Duodenal mucosa (tissue), 2 donors: ENCODE data around the gene PRSS27.

Experiments used
- H3K27ac ChIP-seq: one replicate; pipeline ENCODE4 v1.7.0; 2013; ENCODE audit warnings: low read depth, low read length
- H3K27me3 ChIP-seq, 2 donors: one replicate each; pipeline ENCODE4 v1.7.0; 2013; ENCODE audit warnings: low read length in 2 of 2, control low read depth in 1 of 2; ENCODE audit not compliant: insufficient read depth in 2 of 2, control insufficient read depth in 1 of 2
- H3K36me3 ChIP-seq, 2 donors: one replicate each; pipeline ENCODE4 v1.7.0; 2013; ENCODE audit warnings: low read length in 2 of 2, control low read depth in 1 of 2; ENCODE audit not compliant: insufficient read depth in 2 of 2, control insufficient read depth in 1 of 2
- H3K4me1 ChIP-seq, 2 donors: one replicate each; pipeline ENCODE4 v1.7.0; 2013; ENCODE audit warnings: low read length in 2 of 2, control low read depth in 1 of 2; ENCODE audit not compliant: insufficient read depth in 2 of 2, control insufficient read depth in 1 of 2
- H3K4me3 ChIP-seq, 2 donors: one replicate each; pipeline ENCODE4 v1.7.0; 2013; ENCODE audit warnings: low read length in 2 of 2, low read depth in 1 of 2
- H3K9ac ChIP-seq, 2 donors: one replicate each; pipeline ENCODE4 v1.7.0; 2013; ENCODE audit warnings: low read length in 2 of 2, low read depth in 1 of 2
- H3K9me3 ChIP-seq, 2 donors: one replicate each; pipeline ENCODE4 v1.7.0; 2013; ENCODE audit warnings: low read length in 2 of 2, control low read depth in 1 of 2; ENCODE audit not compliant: control insufficient read depth in 1 of 2

Gene PRSS27

DNA sequence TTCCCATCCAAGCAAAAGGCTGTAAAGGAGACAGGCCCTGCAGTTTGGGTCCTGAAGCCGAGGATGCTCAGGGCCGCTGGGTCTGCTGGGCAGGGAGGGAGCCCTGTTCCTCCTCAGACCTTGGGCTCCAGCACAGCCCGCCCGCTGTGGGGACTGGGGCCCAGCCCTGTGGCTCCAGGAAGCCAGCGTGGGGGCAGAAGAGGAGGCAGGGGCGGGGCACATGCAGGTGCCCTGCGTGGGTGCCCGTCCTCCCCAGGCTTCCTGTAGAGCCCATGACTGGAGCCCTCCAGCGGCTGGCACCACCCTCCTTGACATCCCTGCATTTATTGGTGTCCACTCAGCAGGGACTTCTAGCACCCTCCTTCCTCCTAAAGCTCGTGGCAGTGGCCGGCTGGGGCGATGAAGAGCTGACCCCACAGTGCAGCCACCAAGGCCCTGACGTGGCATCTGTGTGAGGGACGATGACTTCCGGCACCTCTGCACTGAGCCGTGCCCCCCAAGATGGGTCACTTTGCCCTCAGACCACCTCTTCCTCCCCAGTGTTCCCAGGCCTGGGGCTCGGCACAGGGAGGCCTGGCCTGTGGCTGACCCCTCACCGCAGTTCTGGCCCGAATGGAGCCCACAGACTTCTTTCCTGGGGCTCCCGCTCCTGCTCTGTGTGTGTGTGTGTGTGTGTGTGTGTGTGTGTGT lies 9.9 kb downstream of the PRSS27 start:
- no peaks in the 10 kb centered on the region for H3K4me1 ChIP-seq
- peaks cover 12 to 38% of the 10 kb centered on the region in 2 donors for H3K36me3 ChIP-seq
- H3K9me3 ChIP-seq: no peaks in the 10 kb centered on the region
- H3K9ac ChIP-seq: no peak overlapping the region
- H3K27me3 ChIP-seq: no peaks in the 10 kb centered on the region
- no peak overlapping the region for H3K27ac ChIP-seq
- H3K4me3 ChIP-seq: no peak overlapping the region

DNA sequence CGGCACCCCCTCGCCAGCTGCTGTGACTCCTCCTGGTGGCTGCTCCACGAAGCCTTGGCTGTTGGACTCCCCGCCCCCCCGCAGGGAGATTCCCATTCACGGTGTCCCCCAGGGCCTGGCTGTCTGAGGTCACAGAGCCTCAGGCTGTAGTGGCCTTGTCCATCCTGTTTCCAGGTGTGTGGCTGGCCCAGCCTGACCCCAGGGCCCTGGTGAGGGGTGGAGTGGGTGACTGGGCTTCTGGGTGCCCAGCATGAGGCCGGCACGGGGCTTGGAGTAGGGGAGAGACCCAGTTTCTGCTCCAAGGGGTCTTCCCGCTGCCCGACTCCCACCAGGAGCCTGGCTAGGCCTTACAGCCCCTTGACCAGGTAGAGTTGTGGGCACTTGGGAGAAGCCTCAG lies 10.4 kb downstream of the PRSS27 start:
- Histone ChIP-seq H3K9me3 (no peaks in the 10 kb centered on the region), H3K36me3 (peaks cover 12 to 44% of the 10 kb centered on the region in 2 donors), H3K4me1 (no peaks in the 10 kb centered on the region), H3K27ac (no peak overlapping the region), H3K4me3 (no peak overlapping the region), H3K27me3 (no peaks in the 10 kb centered on the region), H3K9ac (no peak overlapping the region)

DNA sequence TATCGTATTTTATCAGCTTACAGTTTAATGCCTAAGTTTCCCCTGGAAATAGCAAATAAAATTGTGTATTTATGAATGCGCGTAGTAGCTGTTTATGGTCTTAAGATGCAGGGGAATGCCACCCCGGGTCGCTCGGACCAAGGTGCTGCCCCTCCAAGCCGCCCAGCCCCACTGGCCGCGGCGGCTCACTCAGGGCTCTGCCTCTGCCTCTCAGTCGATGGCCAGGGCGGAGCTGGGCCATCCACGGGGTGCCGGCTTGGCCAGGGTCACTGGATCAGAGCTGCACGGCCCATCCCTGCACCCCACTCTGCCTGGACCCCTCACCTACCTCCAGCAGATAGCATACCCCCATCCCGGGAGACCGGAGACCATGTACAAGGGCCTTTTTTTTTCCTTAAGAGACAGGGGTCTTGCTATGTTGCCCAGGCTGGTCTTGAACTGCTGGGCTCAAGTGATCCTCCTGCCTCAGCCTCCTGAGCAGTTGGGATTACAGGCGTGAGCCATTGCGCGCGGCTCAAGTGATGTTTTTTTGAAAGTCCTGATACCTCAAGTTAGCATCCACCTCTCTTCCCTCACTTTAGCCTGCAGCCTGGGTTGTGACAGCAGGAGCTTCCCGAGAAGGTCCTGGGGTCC lies 11.0 kb downstream of the PRSS27 start:
- Histone ChIP-seq H3K4me3 (no peak overlapping the region), H3K27ac (no peak overlapping the region), H3K9me3 (no peaks in the 10 kb centered on the region), H3K36me3 (peaks cover 12 to 44% of the 10 kb centered on the region in 2 donors), H3K9ac (no peak overlapping the region), H3K27me3 (no peaks in the 10 kb centered on the region), H3K4me1 (no peaks in the 10 kb centered on the region)

DNA sequence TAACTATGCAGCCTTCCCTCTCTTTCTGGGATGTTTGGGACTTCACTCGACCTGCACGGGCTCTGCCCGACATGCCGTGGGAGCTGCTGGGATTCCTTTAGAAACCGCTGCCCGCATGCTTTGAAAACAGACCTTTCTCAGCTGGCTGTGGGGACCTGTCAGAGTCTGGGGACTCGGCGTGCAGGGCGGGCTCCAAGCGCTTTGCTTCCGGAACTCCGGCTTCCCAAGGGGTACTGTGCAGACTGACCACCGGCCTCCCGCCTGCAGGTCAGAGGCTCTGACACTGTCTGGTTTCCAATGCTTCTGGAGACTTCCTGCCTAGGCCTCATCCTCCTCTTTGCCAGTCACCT lies 11.8 kb downstream of the PRSS27 start:
- H3K4me3 ChIP-seq: no peak overlapping the region
- H3K36me3 ChIP-seq: peaks cover 12 to 47% of the 10 kb centered on the region in 2 donors
- no peaks in the 10 kb centered on the region for H3K27me3 ChIP-seq
- no peaks in the 10 kb centered on the region for H3K9me3 ChIP-seq
- H3K9ac ChIP-seq: no peak overlapping the region
- no peak overlapping the region for H3K27ac ChIP-seq
- no peaks in the 10 kb centered on the region for H3K4me1 ChIP-seq

DNA sequence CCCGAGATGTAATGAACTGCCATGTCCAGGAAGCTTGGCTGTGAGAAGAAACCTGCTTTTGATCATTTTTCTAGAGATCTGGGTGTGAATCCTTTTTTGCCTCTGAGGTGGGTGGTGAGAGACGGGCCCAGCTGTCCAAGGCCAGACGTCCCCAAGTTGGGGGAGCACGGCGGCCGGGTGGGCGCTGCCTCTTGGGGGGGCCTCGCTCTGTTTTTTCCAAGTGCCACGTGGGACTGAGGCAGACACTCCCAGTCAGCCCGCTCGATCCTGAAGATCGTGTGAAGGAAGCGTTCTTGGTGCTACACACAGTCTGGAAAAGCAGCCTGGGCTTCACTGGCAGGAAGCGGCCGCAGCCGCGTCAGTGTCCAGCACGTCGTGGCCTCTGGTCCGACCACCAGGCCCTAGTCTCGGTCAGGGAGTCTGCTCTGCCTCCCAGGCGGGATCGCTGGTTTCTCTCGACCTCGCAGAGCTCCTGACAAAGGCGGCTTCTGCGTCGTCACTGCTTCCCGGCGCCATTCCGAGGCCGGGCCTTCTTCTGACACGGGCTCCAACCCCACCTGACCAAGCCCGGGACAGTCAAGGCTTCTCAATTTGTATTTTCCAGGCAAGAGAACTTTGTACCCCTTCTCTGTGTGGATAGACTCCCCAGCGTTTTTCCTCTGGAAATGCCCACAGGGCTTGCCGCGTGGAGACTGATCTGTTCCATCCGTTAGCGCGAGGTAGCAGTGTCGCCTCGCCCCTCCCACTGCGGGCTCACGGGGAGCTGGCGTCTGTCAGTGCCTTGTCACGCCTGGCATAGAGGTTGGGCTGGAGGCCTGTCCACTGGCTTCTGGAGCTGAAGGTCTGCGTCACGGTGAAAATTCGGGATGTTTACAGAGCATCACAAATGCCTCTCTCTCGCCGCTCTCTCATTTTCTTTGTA lies 12.4 kb downstream of the PRSS27 start:
- Histone ChIP-seq H3K27ac (no peak overlapping the region), H3K9ac (no peak overlapping the region), H3K36me3 (peaks cover 18 to 53% of the 10 kb centered on the region in 2 donors), H3K9me3 (no peaks in the 10 kb centered on the region), H3K27me3 (no peaks in the 10 kb centered on the region), H3K4me1 (no peaks in the 10 kb centered on the region), H3K4me3 (no peak overlapping the region)

DNA sequence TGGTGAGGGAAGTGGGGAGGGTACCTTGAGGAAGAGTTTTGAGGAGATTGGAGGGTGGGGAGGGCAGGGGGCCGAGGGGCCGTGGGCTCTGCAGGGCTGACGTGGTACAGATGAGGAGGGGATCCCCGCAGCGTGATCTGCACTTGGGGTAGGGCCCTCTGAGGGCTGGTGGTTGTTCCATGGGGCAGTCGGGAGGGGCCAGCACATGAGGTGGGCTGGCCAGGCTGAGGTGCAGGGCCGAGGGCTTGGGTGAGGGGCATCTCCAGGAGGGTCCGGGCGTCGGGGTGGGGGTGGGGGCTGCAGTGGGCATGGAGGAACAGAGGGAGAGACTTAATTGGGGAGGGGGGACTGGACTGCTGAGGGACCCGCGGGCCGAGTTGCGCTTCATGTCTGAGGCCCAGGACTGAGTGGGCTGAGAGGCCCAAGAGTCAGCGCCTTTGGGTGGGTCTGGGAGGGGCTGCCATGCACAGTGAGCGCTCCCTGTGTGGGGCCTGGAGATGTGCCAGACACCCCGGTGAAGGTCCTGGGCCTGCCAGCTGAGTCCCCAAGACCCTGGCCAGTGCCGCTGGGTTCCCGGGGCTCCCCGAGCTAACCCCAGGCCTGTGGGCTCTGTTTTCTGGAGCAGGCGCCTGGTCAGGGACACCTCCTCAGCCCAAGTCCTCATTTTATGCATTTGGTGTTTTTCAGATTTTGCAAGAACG lies 13.3 kb downstream of the PRSS27 start:
- no peak overlapping the region for H3K9ac ChIP-seq
- H3K36me3 ChIP-seq: peaks cover 21 to 61% of the 10 kb centered on the region in 2 donors

DNA sequence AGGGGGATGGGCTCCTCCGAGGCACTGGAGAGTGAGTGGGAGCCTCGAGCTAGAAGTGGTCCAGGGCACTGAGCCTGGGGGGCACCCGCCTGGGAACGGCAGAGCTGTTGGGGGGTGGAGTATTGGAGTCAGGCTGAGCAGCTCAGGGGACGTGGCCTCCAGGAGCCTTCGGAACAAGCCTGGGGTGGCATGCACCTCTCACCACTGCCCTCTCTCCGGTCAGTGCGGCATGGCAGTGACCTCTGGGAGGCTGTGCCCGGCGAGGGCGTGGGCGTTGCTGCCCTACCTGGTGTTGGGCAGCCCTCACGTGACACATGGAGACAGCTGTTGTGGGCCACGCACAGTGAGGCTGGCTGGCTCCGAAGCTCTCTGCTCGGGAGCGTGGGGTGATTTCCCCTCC lies 13.9 kb downstream of the PRSS27 start:
- H3K9ac ChIP-seq: no peak overlapping the region
- H3K9me3 ChIP-seq: no peaks in the 10 kb centered on the region
- H3K36me3 ChIP-seq: peaks cover 21 to 64% of the 10 kb centered on the region in 2 donors
- H3K27ac ChIP-seq: no peak overlapping the region
- no peaks in the 10 kb centered on the region for H3K4me1 ChIP-seq
- H3K27me3 ChIP-seq: no peaks in the 10 kb centered on the region
- H3K4me3 ChIP-seq: no peak overlapping the region

More for the DNA sequence above, 13.3 kb downstream of the PRSS27 start:
- Histone ChIP-seq H3K9me3 (no peaks in the 10 kb centered on the region), H3K27ac (no peak overlapping the region), H3K4me3 (no peak overlapping the region), H3K27me3 (no peaks in the 10 kb centered on the region), H3K4me1 (no peaks in the 10 kb centered on the region)

DNA sequence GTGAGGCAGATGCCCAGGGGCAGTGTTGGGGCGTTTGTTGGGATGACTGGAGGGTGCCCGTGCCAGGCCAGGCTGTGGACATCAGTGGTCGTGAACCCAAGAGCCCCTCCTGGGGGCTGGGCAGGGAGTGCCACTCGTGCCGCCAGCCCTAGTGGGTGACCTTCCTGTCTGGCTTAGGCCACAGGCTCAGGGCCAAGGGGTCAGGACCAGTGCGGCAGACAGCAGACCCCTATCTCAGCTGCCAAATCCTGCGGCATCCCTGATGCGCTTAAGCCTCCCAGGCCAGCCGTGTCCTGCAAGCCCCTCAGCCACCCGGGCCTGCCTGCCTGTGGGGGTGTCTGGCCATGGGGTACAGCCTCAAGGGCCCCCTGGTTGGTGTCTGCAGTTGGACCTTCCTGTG lies 14.7 kb downstream of the PRSS27 start:
- Histone ChIP-seq H3K4me1 (no peaks in the 10 kb centered on the region), H3K27me3 (no peaks in the 10 kb centered on the region), H3K27ac (no peak overlapping the region), H3K9ac (no peak overlapping the region), H3K36me3 (peaks cover 23 to 67% of the 10 kb centered on the region in 2 donors), H3K9me3 (no peaks in the 10 kb centered on the region), H3K4me3 (no peak overlapping the region)

DNA sequence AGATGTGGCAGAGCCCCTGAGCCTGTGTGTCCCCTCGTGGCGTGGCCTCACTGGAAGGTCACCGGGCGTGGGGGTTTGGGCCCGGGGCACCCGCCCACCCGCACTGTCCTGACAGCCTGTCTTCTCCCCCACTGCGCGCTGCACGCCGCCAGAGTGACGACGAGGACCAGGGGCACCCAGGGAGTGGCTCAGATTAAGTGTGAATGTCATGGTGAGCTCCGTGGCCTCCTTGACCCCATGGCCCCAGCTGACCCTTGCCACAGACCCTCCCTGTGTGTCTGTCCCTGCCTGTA lies 15.1 kb downstream of the PRSS27 start:
- no peak overlapping the region for H3K4me3 ChIP-seq
- H3K27me3 ChIP-seq: no peaks in the 10 kb centered on the region
- H3K9ac ChIP-seq: no peak overlapping the region
- H3K9me3 ChIP-seq: no peaks in the 10 kb centered on the region
- no peaks in the 10 kb centered on the region for H3K4me1 ChIP-seq
- no peak overlapping the region for H3K27ac ChIP-seq
- H3K36me3 ChIP-seq: peaks cover 27 to 70% of the 10 kb centered on the region in 2 donors
